ENCODE data around the gene ATP8A2.

ATP8A2 gene

DNA sequence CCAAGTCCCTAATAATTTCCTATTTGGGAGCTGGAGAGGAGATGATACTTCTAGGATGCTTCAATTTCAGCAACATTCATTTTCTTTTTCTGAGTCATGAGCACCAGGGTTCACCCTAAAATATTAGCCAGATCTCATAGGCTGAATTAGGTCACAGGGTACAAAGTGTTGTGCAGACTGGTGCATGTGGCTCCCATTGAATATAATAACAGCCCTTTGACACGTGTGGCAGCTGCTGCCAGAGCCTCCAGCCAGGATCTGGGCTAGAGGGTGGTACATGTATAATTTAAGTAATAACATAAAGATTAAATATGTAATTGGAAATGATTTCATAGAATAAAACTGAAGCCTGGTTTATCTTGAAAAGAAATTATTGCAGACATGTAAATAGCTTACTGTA, 244.9 kb downstream of the ATP8A2 start:
- DNase-seq (ENCODE audit: low read depth in 1 of 2, low spot score in 1 of 2) = no peak

DNA sequence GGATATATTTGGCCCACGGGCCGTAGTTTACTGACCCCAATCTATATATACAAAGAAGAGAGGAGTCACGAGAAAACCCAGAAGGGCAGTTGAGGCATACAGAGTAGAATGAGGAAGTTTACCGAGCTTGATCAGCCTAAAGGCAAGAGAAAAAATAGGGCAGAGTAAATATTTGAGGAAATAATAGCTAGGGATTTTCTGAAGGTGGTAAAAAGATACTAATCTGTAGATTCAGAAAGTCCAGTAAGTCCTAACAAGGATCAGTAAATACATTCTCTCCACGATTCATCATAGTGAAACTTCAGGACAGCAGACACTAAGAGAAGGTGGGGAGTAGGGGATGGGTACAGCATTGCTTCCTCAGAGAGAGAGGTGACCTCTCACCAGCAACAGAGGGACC, 248.1 kb downstream of the ATP8A2 start:
- DNase-seq (ENCODE audit: low read depth in 1 of 2, low spot score in 1 of 2) = no peak

DNA sequence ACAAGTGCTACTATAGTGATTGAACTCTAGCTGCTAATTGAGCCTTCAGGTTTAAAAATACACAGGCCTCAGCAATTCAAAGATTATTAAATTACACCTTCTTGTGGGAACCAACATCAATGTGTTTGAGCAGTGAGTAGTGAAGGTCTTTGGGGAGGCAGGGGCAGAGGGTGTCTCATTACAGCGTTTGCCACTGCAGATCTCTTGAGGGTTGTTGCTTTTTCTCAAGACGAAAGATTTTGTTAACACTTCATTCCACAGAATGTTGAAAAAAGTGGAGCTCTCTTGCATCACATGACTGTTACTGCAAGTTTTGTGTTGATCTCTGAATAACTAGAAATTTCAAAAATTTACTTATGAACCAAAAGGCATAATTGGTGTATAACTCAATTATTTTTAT, 253.6 kb downstream of the ATP8A2 start:
- no peak for DNase-seq (ENCODE audit: low read depth in 1 of 2, low spot score in 1 of 2)

DNA sequence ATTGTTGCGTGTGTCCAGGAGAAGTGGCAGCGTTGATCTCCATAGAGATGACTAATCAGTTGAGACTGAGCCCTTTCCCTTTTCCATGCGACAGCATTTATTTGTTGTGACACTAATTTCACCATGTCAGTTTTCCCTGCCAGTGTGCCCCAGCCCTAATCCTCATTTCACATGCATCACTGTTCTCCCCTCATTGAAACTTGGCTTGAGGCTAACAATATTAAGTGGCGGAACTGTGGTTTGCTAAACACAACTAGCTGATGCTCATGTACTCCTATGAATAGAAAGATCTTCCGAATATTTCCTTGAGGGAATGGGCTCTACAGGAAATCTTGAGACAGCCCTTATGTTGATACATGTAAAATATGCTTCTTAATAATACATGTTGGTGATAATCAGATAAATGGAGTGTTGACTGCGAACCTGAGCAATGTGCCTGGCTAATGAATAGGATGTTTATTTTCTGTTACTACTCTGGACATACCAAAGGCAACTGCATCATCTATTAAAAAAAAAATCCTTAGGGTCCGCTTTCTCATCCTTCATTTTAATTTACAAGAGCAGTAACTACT, 258.6 kb downstream of the ATP8A2 start:
- no peak for DNase-seq (ENCODE audit: low read depth in 1 of 2, low spot score in 1 of 2)

DNA sequence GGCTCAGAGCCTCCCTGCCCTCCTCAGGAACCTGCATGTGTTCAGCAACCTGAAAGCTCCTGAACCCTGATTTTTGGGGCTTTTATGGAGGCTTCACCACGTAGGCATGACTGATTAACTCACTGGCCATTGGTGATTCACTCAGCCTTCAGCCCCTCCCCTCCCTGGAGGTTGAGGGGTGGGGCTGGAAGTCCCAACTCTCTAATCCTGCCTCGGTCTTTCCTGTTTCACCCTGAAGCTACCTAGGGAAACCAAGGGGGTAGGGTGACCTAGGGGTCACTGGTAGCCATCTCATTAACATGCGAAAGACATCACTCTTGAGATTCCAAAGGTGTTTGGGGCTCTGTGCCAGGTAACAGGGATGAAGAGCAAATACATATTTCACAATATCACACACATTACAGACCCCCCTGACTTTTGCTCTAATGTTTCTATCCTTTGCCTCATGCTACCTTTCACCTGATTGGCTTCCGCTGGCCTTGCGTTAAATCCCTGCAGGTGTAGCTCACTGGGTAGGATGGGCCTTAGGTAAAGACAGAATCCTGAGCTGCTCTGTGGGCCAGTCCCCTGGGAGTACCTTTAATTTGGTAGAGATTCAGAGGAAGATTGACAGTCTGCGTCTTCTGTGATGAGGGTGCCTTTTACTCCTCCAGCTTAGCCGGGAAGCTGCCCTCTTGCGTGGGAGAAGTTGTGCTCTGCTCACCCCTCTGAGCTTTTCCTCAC, 260.6 kb downstream of the ATP8A2 start:
- no peak for DNase-seq (ENCODE audit: low read depth in 1 of 2, low spot score in 1 of 2)

DNA sequence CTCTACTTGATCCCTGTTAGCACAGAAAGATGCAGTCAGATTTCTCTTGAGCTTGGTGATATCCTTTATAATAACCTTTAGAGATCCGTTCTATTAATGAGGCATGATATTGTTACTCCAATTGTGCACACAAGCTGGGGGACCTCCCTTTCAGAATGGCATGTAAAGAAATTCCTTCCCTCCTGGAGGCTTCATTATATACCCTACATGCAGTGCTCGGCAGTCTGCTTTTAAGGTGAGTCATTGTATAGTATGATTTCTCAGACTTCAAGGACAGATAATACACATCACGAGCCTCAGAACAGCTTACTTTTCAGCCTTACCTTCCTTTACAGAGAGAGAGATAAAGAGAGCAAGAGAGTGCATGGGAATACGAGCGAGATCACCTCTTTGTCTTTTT, 261.3 kb downstream of the ATP8A2 start:
- no peak for DNase-seq (ENCODE audit: low read depth in 1 of 2, low spot score in 1 of 2)

DNA sequence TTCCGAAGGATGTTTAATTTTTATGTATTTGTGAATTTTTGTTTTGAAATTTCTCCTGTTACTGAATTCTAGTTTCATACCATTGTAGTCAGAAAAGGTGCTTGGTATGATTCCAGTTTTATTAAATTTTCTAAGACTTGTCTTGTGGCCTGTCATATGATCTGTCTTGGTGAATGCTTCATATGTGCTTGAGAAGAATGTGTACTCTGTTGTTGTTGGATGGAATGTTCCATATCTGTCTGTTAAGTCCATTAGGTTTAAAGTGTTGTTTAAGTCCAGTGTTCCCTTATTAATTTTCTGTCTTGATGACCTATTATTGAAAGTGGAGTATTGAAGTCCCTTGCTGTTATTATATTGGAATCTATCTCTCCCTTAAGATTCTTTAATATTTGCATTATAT, 273.9 kb downstream of the ATP8A2 start:
- no peak for DNase-seq (ENCODE audit: low read depth in 1 of 2, low spot score in 1 of 2)

DNA sequence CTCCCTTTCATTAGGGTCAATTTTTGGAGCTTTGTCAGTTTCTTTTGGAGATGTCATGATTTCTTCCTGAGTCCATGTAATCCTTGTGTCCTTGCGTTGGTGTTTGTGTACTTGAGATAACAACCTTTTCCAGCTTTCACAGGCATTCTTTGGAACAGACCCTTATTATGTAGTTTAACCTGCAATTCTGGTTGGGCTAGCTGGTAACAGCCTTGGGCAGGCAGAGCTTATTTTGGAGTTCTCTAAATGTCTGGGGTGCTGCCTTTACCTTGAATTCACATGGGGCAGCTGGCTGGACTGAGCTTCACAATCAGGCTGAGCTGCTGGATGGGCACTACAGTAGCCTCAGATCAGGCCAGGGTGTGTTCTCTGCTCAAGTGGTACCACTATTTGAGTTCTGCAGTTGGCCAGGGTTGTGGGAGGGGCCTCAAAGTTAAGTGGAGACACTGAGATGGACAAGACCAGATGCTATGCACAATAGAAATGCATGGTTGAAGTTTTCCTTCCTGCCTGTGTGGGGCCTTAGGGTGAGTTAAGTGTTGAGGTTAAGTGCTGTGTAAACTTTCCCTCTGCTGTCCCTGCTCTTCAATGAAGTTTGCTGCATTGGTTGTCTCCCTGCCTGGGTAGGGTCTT, 277.3 kb downstream of the ATP8A2 start:
- DNase-seq (ENCODE audit: low read depth in 1 of 2, low spot score in 1 of 2) = no peak

DNA sequence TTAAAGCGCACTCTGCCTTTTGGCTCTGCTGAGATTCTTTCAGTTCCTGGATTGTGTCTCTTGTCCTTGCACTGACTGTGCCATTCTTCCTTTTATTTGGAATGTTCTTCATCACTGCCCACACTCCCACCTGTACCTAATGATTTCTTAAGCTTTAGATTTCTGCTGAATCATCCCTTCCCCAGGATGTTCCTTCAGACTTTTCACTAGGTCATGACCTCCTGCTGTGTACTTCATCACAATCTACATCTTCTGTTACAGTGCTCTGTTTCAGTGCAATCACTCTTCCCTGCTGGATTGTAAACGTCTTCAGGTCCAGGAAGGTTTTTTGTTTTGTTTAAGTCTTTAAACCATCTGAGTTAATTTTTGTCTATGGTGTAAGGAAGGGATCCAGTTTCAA, 281.0 kb downstream of the ATP8A2 start:
- DNase-seq (ENCODE audit: low read depth in 1 of 2, low spot score in 1 of 2) = no peak

DNA sequence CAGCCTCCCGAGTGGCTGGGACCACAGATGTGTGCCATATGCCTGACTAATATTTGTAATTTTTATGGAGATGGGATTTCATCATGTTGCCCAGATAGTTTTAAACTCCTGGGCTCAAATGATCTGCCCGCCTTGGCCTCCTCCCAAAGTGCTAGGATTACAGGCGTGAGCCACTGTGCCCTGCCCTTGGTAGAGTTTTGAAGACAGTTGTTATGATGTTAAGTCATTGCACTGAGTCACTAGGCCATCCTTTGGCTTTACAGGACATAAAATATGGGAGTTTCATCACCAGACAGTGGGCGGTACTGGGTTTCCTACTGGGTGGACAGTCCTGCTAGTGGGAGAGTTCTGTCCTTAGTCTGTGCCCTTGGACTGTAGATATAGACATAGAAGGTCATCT, 282.5 kb downstream of the ATP8A2 start:
- no peak for DNase-seq (ENCODE audit: low read depth in 1 of 2, low spot score in 1 of 2)

DNA sequence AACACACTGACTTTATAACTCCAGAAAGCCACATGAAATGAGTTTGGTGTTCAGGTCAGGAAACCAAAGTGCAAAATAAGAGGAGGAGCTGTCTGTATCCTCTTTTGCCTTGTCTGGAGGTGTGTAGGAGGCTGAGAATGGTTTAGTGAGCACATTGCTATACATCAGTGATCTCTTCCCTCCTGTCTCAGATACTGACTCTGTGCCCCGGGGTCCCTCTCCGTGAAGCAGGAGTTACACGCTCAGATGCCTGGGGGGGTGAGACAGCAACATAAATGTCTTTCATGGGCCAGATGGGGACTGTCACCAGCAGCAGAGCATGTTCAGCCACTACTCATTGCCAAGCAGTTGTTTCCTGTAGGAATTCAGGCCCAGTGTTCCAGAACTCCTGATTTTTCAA, 285.4 kb downstream of the ATP8A2 start:
- no peak for DNase-seq (ENCODE audit: low read depth in 1 of 2, low spot score in 1 of 2)

DNA sequence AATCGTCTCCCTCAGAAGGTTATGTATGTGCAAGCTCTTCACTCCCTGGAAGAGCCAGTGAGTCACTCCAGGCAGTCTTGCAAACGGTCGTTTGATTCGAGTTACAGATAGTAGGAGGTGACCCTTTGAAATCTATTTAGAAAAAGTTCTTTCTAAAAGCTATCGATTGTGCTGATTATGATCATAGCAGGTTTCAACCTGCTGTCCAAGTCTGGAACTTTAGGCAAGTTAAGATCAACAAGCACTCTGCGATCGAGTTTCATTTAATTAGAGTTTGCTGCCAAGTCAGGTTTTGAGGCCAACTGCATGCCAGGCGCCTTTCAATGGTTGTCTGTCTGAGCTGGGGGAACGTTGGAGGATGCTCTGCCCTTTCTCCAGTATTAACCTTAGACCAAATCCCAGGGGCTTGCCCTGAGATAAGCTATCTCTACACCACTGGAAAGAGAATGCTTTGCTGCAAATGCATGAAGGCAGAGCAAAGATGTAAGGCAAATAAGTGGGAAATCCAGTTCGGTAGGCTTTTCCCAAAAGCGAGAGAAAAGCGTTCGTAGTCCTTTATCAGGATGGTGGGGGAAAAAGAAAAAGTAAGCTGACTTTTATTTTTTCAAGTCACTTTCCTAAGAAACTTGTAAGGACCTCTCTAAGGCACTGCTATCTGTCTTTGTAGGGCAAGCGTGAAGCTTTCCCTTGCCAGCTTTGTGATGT, 287.5 kb downstream of the ATP8A2 start:
- no peak for DNase-seq (ENCODE audit: low read depth in 1 of 2, low spot score in 1 of 2)

DNA sequence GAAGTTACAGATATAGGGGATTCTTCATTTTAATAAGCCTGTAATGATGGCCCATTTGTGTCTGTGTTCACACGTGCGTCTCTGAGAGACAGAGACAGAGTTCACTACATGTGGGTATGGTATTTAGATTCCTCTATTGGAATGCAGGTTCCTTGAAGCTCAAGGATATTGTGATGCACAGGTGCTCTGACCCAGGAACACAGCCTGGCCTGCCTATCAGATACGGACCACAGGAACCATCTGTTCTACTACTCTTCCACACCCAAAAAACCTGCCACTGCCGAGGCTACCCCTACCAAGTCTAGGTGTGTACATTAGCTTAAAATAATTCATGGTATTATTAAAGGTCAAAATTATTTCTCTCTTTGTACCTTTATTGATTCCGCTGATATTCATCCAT, 289.2 kb downstream of the ATP8A2 start:
- DNase-seq (ENCODE audit: low read depth in 1 of 2, low spot score in 1 of 2) = no peak

DNA sequence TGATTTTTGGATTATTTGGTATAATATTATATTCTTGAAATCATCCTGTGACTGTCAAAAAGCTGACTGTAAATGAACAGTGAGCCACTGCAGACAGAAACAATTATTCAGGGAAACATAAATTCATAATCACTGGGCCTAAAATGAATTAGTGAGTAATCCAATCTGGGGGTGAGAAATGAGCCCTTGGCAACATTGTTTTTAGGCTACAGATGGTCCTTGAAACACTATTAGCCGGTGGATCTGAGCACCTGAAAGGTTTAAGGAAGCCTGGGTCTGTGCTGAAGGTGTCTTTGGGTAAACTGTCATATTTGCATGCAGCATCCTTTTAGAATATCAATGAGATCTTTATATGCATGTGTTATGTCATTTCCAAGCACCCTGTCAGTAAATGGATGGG, 290.7 kb downstream of the ATP8A2 start:
- no peak for DNase-seq (ENCODE audit: low read depth in 1 of 2, low spot score in 1 of 2)

DNA sequence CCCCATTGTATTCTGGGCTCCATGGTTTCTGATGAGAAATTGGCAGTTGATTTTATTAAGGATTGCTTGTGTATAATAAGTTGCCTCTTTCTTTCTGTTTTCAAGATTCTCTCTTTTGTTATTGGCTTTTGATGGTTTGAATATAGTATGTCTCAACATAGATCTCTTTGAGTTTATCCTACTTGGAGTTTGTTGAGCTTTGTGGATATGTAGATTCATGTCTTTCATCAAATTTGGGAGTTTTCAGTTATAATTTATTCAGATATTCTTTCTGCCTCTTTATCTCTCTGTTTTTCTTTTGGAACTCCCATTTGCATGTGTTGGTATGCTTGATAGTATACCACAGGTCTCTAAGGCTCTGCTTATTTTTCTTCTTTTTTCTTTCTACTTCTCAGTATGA, 296.6 kb downstream of the ATP8A2 start:
- DNase-seq (ENCODE audit: low read depth in 1 of 2, low spot score in 1 of 2) = no peak

DNA sequence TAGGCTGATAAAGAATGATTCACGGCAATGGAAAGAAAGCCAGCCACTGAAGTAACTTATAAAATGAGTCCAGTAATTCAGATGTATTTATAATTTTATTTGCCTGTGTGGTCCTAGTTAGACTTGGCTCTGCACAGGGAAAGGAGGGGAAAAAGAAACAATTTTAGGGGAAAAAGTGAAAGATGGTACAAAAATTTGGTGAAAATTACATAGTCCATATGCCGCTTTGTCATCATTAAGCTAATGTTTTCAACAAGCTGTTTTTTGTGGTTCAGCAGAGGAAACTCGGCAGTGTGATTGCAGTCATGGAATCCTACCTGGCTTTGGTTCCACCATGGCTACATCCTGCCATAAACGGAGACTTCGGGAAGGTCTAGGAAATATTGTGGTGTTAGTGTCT, 301.9 kb downstream of the ATP8A2 start:
- no peak for DNase-seq (ENCODE audit: low read depth in 1 of 2, low spot score in 1 of 2)

DNA sequence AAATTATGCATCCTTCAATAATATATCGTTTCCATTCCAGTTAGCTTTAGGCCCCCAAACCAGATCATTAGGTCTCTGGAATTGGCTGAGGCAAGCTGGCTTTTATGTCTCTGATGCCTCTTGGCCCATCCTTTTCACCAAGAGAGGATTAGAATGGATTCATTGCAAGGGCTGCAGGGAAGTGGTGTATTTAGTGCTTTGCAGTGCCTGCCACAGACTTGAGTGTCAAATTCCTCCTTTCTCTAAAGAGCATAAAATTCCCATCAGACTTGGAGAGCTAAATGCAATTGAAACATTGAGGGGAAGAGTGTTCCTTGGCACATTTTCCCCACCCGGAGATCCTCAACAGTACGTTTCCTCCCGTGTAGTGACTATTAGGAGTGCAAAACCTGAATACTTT, 302.6 kb downstream of the ATP8A2 start:
- DNase-seq (ENCODE audit: low read depth in 1 of 2, low spot score in 1 of 2) = no peak

DNA sequence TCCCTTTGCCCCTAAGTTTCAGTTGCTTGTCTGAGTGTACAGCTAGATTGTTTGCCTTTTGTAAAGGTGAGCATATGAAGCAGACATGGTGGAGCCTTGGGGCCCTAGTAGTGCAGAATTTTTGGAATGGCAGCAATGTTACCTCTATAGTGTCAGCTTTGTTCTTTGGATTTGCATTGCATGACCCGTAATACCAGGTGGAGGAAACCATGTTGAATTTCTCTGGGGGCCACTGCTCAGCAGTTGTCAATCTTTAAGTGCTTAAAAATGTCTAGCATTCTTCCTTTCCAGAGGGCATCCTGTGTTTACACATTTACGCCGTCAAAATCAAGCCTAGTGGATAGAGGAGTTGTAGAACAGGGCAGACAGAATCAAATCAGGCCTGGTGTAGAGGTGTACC, 303.3 kb downstream of the ATP8A2 start:
- DNase-seq (ENCODE audit: low read depth in 1 of 2, low spot score in 1 of 2) = no peak

DNA sequence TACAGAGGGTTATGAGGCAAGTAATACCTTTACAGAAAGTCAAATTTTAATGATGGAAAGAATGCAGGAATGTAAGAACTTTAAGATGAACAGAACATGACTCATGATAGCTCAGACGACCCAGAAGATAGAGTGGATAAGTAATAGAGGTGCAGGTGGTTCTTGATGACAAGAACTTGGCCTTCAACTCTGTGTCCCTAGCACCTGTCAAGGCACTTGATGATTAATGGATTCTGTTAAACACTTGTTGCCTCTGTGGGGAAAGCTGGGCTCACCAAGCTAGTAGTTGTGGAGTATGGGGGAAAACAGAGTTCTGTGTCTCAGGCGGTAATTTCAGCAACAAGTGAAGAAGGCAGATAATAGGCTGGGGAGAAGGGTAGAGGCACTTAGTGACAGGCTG, 306.2 kb downstream of the ATP8A2 start:
- no peak for DNase-seq (ENCODE audit: low read depth in 1 of 2, low spot score in 1 of 2)

DNA sequence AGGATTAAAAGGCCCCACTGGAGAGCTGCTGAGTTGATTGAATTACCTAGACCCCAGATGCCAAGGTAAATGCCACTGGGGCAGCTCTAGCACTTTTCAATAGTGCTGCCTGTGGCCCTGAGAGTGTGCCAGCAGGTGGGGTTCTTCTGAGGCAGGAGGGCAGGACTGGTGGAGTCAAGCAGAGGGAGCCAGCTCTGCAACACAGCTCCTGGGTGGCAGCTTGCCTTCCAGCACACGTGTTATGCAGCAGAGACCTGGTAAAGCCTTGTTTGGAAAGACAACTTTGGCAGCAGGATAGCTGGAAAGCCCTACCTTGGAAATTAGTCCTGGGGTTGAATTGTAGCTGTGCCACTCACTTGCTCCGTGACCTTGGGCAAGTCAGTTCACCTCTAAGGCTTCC, 306.6 kb downstream of the ATP8A2 start:
- no peak for DNase-seq (ENCODE audit: low read depth in 1 of 2, low spot score in 1 of 2)

DNA sequence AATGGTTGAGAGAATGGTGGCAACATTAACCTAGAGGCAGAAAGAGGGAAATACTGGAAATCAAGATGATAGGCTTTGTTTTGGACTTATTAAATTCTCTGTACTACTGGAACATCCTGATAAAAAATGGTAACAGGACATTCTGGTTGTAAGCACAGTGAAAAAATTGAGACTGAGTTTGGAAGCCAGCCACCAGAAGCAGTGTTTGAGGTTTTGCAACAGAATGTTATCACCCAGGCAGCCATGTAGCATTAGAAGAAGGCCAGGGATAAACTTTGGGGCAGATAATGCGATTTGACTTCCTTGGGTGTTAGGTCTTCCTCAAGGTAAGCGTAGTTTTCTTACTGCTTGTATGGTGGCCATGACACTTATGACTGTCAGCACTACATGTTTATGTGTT, 307.4 kb downstream of the ATP8A2 start:
- no peak for DNase-seq (ENCODE audit: low read depth in 1 of 2, low spot score in 1 of 2)

DNA sequence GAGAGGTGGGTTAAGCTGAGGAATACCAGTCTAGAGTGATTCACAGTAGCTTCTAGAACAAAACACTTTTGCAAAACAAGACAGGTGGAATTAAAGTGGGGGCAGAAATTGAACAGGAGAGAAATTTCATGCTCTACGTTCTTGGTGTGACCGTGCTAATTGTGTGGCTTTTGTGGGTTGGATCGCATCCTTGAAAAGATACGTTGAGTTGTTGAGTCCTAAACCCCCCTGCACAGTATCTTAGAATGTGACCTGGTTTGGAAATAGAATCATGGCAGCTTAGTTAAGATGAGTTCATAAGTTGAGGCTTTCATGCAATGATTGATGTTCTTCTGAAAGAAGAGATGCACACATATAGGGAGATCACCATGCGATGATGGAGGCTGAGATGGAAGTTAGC, 308.2 kb downstream of the ATP8A2 start:
- DNase-seq (ENCODE audit: low read depth in 1 of 2, low spot score in 1 of 2) = no peak

All from activated CD4-positive, alpha-beta T cell treated with anti-CD3 and anti-CD28 coated beads, Interleukin-2, amount 50 U/mL, for 24 hours (primary cell).